Type B pancreatic cell (in vitro differentiated cells): ENCODE measurements around the gene SKIC2. TPM values are rescaled to one million over a fixed set of nuclear protein-coding genes. Genes with fewer than 3 reads are reported as not detected.
A peak's percentile ranks its signal among the peaks of the same experiment; 100 is the strongest.

Experiments used
- DNase-seq: peaks from one replicate; pipeline ENCODE4 v3.0.0; 2021; ENCODE audit warnings: mixed read lengths; ENCODE audit not compliant: unreplicated experiment; ENCODE audit errors: extremely low spot score
- H3K27ac Mint-ChIP-seq: 2 replicates; pipeline ENCODE4 v1.8.0; 2021; ENCODE audit warnings: mild to moderate bottlenecking, mixed read lengths
- H3K27me3 Mint-ChIP-seq: 2 replicates; pipeline ENCODE4 v1.8.0; 2021; ENCODE audit warnings: mixed read lengths
- H3K36me3 Mint-ChIP-seq: 2 replicates; pipeline ENCODE4 v1.8.0; 2021; ENCODE audit warnings: mixed read lengths
- H3K4me1 Mint-ChIP-seq: one replicate; pipeline ENCODE4 v1.8.0; 2021; ENCODE audit warnings: mixed read lengths; ENCODE audit not compliant: unreplicated experiment
- H3K4me3 Mint-ChIP-seq: 2 replicates; pipeline ENCODE4 v1.8.0; 2021; ENCODE audit warnings: mild to moderate bottlenecking, mixed read lengths
- H3K9me3 Mint-ChIP-seq: 2 replicates; pipeline ENCODE4 v1.8.0; 2021; ENCODE audit warnings: mixed read lengths
- total RNA-seq: library from RNA; stranded (reverse); gene quantifications from 2 replicates; pipeline ENCODE4 v1.2.1, GENCODE V29; 2021; ENCODE audit warnings: low replicate concordance
- TF ChIP-seq, protein P1 (sequence below): fragments of 200-600 bp; sonication (generic); conservative IDR thresholded peaks from 2 replicates; pipeline ENCODE4 v1.5.0; 2021; ENCODE audit warnings: antibody characterized with exemption, mild to moderate bottlenecking

The SKIC2 gene
- total RNA-seq, 1 donor from 2014 or later, result 84.2 TPM

DNA sequence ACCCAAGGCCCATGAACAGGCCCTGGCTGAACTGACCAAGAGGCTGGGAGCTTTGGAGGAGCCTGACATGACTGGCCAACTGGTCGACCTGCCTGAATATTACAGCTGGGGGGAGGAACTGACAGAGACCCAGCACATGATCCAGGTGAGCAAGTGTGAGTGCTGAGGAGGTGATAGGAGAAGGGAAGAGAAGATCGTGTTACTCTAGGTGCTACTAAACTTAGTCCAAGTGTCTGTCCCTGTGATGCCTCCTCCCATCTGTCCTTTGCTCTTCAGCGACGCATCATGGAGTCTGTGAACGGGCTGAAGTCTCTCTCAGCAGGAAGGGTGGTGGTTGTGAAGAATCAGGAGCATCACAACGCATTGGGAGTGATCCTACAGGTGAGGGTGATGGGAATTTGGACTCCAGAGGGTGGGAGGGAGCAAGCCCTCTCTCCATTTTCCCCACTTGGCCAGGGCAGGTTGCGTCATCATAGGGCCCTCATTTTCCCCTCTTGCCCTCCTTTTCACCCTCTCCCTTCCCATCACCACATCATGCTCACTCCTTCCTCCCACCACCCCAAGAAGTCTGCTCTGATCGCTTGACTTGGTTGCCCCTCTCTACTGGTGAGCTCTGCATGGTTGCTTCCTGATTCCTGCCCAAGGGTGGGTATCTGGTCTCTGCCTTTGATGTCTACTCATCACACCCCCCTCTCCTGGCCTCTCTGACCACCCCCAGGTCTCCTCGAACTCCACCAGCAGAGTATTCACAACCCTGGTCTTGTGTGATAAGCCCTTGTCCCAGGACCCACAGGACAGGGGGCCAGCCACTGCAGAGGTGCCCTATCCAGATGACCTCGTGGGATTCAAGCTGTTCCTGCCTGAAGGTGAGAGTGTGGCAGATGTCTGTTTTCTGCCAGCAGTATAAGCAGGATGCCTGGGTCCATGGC, 8.3 kb downstream of the SKIC2 start:
- Mint-ChIP-seq H3K36me3 (peaks cover 6% of the 10 kb centered on the region), H3K27ac (peak overlapping the region; percentile 59), H3K27me3 (no peaks in the 10 kb centered on the region), H3K9me3 (no peaks in the 10 kb centered on the region), H3K4me3 (peak overlapping the region; percentile 28), H3K4me1 (peaks cover 7% of the 10 kb centered on the region)
- TF ChIP-seq, protein P1, sequence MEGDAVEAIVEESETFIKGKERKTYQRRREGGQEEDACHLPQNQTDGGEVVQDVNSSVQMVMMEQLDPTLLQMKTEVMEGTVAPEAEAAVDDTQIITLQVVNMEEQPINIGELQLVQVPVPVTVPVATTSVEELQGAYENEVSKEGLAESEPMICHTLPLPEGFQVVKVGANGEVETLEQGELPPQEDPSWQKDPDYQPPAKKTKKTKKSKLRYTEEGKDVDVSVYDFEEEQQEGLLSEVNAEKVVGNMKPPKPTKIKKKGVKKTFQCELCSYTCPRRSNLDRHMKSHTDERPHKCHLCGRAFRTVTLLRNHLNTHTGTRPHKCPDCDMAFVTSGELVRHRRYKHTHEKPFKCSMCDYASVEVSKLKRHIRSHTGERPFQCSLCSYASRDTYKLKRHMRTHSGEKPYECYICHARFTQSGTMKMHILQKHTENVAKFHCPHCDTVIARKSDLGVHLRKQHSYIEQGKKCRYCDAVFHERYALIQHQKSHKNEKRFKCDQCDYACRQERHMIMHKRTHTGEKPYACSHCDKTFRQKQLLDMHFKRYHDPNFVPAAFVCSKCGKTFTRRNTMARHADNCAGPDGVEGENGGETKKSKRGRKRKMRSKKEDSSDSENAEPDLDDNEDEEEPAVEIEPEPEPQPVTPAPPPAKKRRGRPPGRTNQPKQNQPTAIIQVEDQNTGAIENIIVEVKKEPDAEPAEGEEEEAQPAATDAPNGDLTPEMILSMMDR, result no peak
- DNase-seq, result no peak

DNA sequence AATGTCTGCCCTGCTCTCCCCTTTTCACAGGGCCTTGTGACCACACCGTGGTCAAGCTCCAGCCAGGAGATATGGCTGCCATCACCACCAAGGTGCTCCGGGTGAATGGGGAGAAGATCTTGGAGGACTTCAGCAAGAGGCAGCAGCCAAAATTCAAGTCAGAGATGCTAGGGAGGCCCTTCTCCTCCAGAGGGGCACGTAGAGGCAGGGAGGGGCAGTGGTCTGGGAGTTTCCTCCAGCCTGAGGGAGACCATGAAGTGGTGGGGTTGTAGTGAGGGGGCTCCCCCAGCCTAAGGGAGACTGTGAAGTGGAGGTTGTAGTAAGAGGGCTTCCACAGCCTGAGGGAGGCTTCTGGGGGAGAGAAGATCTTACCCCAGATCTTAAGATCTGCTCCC, 8.9 kb downstream of the SKIC2 start:
- no peak for DNase-seq
- Mint-ChIP-seq H3K27ac (peak overlapping the region; percentile 59), H3K36me3 (peaks cover 9% of the 10 kb centered on the region), H3K27me3 (no peaks in the 10 kb centered on the region), H3K4me3 (no peak overlapping the region), H3K9me3 (no peaks in the 10 kb centered on the region), H3K4me1 (peaks cover 11% of the 10 kb centered on the region)
- TF ChIP-seq, protein P1, result no peak

DNA sequence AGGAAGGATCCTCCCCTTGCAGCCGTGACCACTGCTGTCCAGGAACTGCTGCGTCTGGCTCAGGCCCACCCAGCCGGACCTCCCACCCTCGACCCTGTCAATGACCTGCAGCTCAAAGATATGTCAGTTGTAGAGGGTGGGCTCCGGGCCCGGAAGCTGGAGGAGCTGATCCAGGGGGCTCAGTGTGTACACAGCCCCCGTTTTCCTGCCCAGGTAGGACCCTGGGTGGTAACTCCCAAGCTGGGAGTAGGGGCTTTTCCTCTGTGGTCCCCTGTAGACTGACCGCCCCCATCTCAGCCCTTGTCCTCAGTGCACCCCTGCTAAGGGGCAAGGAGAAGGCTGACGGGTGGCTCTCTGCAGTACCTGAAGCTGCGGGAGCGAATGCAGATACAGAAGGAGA, 9.4 kb downstream of the SKIC2 start:
- Mint-ChIP-seq H3K36me3 (peaks cover 13% of the 10 kb centered on the region), H3K4me1 (peaks cover 15% of the 10 kb centered on the region), H3K9me3 (no peaks in the 10 kb centered on the region), H3K27ac (peak overlapping the region; percentile 59), H3K27me3 (no peaks in the 10 kb centered on the region), H3K4me3 (no peak overlapping the region)
- no peak for DNase-seq
- TF ChIP-seq, protein P1, result no peak

DNA sequence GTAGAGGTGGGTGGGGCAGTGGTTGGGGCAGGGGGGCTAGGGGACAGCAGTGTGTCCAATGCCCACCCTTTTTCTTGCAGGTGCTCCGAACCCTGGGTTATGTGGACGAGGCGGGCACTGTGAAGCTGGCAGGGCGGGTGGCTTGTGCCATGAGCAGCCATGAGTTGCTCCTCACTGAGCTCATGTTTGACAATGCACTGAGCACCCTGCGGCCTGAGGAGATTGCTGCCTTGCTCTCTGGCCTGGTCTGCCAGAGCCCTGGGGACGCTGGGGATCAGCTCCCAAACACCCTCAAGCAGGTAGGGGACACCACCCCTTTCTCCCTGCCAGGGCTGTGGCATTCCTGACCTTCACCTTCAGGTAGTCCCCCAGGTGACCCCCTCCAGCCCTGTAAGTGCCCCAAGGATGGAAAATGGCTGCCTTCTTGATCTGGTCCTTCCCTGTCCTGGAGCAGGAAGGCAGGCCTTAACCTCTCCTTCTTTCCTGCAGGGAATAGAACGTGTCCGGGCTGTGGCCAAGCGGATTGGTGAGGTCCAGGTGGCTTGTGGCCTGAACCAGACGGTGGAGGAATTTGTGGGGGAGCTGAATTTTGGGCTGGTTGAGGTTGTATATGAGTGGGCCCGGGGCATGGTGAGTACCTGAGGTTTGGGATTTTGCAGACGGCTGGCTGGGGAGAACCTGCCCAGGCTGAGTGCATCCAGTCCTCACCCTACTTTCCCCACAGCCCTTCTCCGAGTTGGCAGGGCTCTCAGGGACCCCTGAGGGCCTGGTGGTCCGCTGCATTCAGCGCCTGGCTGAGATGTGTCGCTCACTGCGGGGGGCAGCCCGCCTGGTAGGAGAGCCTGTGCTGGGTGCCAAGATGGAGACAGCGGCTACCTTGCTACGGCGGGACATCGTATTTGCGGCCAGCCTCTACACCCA, 10.1 kb downstream of the SKIC2 start:
- H3K36me3 Mint-ChIP-seq, result peaks cover 14% of the 10 kb centered on the region
- H3K9me3 Mint-ChIP-seq, result no peaks in the 10 kb centered on the region
- H3K4me1 Mint-ChIP-seq, result peaks cover 16% of the 10 kb centered on the region
- no peaks in the 10 kb centered on the region for H3K27me3 Mint-ChIP-seq
- TF ChIP-seq, protein P1, result no peak
- peak overlapping the region; percentile 80 for H3K4me3 Mint-ChIP-seq
- H3K27ac Mint-ChIP-seq, result peak overlapping the region; percentile 100
- DNase-seq, result no peak

DNA sequence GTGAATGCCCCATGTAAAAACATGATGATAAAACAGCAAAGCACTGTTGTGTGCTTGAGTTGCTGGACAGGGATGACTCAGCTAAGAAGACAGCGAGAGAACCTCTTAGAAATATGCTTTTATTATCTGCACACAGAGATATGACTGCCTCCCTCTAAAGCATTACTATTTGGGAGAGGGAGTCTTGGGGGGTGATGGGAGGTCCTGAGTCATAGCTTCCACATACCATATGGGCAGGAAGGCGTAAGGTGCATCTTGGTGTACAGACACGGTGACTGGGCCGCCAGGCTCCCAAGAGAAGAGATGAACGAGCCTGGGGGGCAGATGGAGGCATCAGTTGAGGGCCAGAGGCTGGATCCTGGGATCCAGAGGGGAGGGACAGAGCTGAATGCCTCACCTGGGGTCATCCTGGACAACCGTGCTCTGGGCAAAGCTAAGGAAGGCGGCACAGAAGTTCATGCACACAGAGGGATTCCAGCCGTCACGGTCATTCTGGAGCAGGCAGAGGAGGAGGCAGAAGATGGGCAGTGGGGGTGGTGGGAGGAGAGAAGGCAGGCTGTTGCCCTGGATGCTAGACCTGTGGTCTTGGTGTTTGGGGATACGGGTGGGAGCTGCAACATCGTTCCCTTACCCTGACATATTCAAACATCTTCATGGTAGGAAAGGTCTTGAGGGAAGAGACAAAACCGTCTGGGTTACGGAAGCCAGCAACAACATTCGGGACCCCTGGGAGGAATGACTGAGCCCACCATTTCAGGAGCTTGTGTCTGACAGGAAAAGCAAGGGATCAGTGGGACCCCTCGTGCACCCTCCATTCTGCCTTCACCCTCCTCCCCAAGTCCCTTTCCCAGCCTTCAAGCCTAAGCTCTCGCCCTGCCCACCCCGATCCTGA, 11.0 kb downstream of the SKIC2 start:
- Mint-ChIP-seq H3K27me3 (no peaks in the 10 kb centered on the region), H3K9me3 (no peaks in the 10 kb centered on the region), H3K4me1 (peaks cover 16% of the 10 kb centered on the region), H3K4me3 (peak overlapping the region; percentile 80), H3K36me3 (peaks cover 18% of the 10 kb centered on the region), H3K27ac (peak overlapping the region; percentile 100)
- TF ChIP-seq, protein P1, result no peak
- DNase-seq, result no peak
